Activated CD4-positive, CD25-positive, alpha-beta regulatory T cell treated with anti-CD3 and anti-CD28 coated beads, Interleukin-2, amount 50 U/mL, for 16 hours (primary cell): ENCODE measurements around the gene ESRRB.
A peak's percentile ranks its signal among the peaks of the same experiment; 100 is the strongest.

ENCODE experiments used
- DNase-seq: peaks from one replicate; pipeline ENCODE4 v3.0.0-alpha.2; 2020; ENCODE audit warnings: low read depth, low spot score

Gene ESRRB

GRCh38 chr14:76352639-76353281 is 23.2 kb upstream of the ESRRB start:
- peak; percentile 8 for DNase-seq

GRCh38 chr14:76354310-76354709 is 21.6 kb upstream of the ESRRB start:
- no peak for DNase-seq

GRCh38 chr14:76355771-76356170 is 20.2 kb upstream of the ESRRB start:
- DNase-seq = no peak

GRCh38 chr14:76371066-76371465 is 4.9 kb upstream of the ESRRB start:
- no peak for DNase-seq

- DNase-seq = no peak
These were observed 2.5 kb upstream of the ESRRB start for GRCh38 chr14:76373456-76373855.

GRCh38 chr14:76375484-76375883 is 453 bp upstream of the ESRRB start:
- DNase-seq = no peak

GRCh38 chr14:76376409-76376877 is 506 bp downstream of the ESRRB start:
- no peak for DNase-seq

GRCh38 chr14:76376878-76377734 is 1.2 kb downstream of the ESRRB start:
- no peak for DNase-seq

GRCh38 chr14:76377735-76378074 is 1.8 kb downstream of the ESRRB start:
- no peak for DNase-seq

- no peak for DNase-seq
These were observed 5.1 kb downstream of the ESRRB start for GRCh38 chr14:76380991-76381390.

GRCh38 chr14:76381817-76382494 is 6.0 kb downstream of the ESRRB start:
- no peak for DNase-seq

GRCh38 chr14:76382495-76382832 is 6.5 kb downstream of the ESRRB start:
- DNase-seq = no peak

- DNase-seq = no peak
These were observed 9.5 kb downstream of the ESRRB start for GRCh38 chr14:76385435-76385834.

GRCh38 chr14:76386944-76387782 is 11.2 kb downstream of the ESRRB start:
- DNase-seq = peak; percentile 18

- DNase-seq = no peak
These were observed 13.9 kb downstream of the ESRRB start for GRCh38 chr14:76389841-76390240.

GRCh38 chr14:76390621-76391020 is 14.7 kb downstream of the ESRRB start:
- no peak for DNase-seq

- DNase-seq = no peak
These were observed 16.2 kb downstream of the ESRRB start for GRCh38 chr14:76391981-76392690.

- no peak for DNase-seq
These were observed 18.6 kb downstream of the ESRRB start for GRCh38 chr14:76394569-76394968.

GRCh38 chr14:76395161-76395560 is 19.2 kb downstream of the ESRRB start:
- DNase-seq = no peak

- DNase-seq = no peak
These were observed 20.8 kb downstream of the ESRRB start for GRCh38 chr14:76396714-76397187.

- DNase-seq = no peak
These were observed 29.7 kb downstream of the ESRRB start for GRCh38 chr14:76405627-76406026.
